DMS153 treated with DMSO at 0.1 percent for 48 hours (cell line): Measurements from ENCODE around the gene C14orf132.

Experiments used
- DNase-seq: peaks from one replicate; lab custom pipeline; 2025; ENCODE audit not compliant: unreplicated experiment; lab: John Stamatoyannopoulos, UW

Gene C14orf132

GRCh38 chr14:96140952-96141351 lies 101.8 kb downstream of the C14orf132 start:
- DNase-seq: no peak
